Forelimb muscle (tissue), 1 donor: ENCODE measurements around the gene GAB3. TPM values are rescaled to one million over a fixed set of nuclear protein-coding genes. Genes with fewer than 3 reads are reported as not detected.

Experiments
- polyA plus RNA-seq: library from polyadenylated mRNA; unstranded; fragments of 120-200 nt; gene quantifications from one replicate; pipeline ENCODE4 v1.2.1, GENCODE V29; 2013; ENCODE audit not compliant: insufficient read length

GAB3 gene
- polyA plus RNA-seq, 1 donor = 4.7 TPM

Other genes with a start within 250 kb of the GAB3 start
- gene FAM3A, start 234.8 kb downstream of the GAB3 start, polyA plus RNA-seq = 25.5 TPM
- gene G6PD, start 204.2 kb downstream of the GAB3 start, polyA plus RNA-seq = 11.1 TPM
- 12.2 TPM for gene IKBKG, start 203.5 kb downstream of the GAB3 start, polyA plus RNA-seq
- not detected for gene CTAG1A, start 165.9 kb downstream of the GAB3 start, polyA plus RNA-seq
- gene CTAG1B, start 131.8 kb downstream of the GAB3 start, polyA plus RNA-seq = not detected
- gene CTAG2, start 97.5 kb downstream of the GAB3 start, polyA plus RNA-seq = not detected
- gene DKC1, start 11.8 kb upstream of the GAB3 start, polyA plus RNA-seq = 35.7 TPM
- 17.6 TPM for gene MPP1, start 54.4 kb upstream of the GAB3 start, polyA plus RNA-seq
- gene SMIM9, start 83.6 kb upstream of the GAB3 start, polyA plus RNA-seq = not detected
- 8.1 TPM for gene F8A1, start 135.3 kb upstream of the GAB3 start, polyA plus RNA-seq